ENCODE data around the gene ABLIM1.
A peak's percentile ranks its signal among the peaks of the same experiment; 100 is the strongest.

The ABLIM1 gene

DNA sequence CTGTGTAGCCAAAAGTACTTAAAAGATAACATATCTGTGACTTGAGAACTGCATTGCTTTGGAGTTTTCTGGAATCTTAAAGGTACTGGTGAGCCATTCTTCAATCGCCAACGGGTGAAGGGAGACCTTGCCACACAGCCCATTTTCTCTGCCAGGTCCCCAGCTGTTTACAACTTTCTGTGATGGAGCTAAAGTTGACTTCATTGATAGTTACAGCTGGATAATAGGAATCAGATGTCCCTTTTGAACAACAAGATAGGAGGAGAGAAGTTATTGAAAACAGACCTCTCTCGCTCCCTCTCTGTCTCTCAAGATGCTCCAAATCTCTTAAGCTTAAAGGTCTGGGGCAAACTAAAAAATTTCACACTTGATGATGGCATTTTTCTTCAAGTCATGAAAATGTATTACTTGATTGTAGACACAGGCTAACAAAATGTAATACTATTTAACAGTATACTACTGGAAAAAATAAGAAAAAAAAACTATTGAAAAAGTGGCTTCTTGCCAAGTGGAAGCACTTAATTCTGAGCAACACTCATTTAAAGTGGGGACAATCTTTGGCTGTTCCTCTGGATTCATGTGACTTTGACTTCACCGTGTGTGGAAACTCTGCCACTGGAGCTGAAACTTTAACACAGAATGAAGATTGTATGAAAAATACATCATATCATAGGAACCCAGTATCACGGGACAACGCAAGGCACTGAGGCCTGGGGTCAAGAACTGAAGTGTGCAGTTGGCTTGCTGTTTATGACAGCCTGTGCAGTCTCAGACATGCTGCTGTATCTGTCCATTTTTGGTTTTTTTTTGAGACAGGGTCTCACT, 175.4 kb downstream of the ABLIM1 start:
- DNase-seq: no peak

DNA sequence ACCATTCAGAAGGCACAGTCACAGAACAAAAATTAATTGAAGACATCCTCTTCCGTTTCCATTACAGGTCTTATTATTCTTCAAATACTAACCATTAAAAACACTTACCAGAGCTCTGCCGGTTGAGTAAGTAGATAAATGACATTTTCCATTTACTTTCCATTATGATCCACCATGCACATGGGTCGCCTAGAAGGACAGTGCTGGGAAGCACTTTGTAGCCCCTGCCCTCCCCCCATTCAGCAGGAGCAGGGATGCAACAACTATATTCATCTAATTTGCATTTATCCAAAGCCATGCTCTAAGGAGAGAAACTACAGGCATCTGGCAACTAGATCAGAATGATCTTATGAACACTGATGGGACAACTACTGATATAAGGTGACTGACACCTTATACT, 177.0 kb downstream of the ABLIM1 start:
- DNase-seq: no peak

DNA sequence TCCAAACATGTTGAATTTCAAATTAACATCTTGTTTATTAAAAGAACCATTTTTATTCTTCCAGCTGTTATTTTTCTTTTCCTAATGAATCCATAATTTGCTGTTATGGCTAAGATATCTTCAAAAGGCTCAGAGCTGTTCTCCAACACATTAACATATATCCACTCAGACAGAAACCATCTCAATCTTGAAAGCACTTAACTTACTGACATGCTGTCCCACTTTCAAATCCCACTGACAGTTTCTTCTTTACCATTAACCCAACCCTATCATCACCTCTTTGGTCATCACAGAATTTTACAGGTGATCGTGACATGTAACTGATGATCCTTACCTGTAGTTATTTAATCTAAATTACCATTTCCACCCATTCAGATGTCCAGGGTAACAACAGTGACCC, 178.2 kb downstream of the ABLIM1 start:
- no peak for DNase-seq

DNA sequence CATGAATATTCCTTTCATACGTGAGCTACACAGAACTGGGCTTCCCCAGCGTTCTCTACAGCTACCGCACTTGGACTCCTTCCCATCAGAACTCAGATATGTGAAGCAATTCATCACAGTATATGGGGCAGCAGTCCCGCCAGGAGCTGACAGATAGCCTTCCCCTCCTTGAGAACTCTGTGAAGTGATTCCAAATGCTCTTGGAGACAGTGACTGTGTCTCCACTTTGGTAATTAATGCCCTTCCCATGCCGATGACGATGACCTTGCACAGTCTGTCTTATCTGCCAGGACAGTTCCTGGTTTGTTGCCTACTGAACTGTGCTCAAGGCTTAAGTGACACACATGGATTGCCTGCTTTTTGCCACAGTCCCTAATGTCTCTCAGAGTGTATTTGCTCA, 178.8 kb downstream of the ABLIM1 start:
- no peak for DNase-seq

DNA sequence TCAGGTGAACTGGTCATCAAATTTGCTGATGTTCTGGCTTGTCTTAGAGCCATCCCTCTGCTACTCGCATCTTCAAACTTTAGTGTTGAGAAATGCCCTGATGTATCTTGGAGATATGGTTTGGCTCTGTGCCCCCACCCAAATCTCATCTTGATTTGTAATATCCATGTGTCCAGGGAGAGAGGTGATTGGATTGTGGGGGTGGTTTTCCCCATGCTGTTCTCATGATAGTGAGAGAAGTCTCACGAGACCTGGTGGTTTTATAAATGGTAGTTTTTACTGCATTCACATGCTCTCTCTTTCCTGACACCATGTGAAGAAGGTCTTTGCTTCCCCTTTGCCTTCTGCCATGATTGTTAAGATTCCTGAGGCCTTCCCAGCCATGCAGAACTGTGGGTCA, 179.8 kb downstream of the ABLIM1 start:
- DNase-seq: no peak

DNA sequence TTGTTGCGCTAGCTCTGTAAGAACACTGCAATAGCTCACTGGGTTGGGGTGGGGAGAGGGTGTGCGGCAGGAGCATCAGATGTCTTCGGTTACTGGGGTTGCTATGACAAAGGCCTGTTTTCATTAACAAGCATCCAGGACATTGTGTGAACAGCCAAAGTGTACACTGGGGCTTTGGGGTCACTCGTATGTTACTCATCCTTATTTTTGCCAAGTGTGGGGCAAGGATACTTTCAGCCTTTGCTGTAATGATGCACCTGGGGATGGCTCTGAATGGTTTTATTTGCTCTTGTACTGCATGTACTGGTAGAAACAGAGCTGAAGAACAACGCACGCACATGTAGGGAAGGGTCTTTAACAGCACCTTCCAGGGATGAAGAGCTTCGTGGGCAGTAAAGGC, 180.8 kb downstream of the ABLIM1 start:
- DNase-seq: no peak

DNA sequence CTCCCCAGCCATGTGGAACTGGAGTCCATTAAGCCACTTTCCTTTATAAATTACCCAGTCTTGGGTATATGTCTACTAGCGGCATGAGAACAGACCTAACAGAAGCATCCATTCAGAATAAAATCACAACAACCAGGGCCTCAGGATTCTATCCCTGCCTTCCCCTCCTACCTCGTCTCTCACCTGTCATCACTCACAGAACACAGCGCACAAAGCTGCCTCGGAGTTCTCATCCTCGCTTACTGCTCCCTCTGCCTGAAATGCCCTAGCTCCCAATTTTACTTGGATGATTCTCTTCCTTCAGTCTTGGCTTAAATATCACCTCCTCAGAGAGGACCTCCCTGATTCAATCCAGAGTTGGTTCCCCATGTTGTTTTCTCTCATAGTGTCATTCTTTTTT, 183.1 kb downstream of the ABLIM1 start:
- no peak for DNase-seq

DNA sequence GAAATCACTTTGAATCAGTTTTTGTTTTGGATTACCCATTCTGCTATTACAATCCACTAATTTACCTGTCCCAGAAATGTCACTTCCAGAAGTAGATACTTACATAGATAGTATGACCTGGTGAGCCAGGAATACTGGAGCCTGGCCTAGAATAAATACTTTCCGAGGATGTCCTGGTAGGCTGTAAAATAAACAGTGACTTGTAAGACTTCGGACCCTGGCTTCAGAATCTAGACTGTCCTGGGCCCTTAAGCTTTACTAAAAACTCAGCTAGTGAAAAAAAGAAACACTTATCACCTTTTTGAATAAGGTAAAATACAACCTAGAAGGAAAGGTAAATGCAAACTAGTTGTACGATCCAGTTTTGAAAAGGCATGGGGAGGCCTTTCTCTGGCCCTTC, 184.3 kb downstream of the ABLIM1 start:
- DNase-seq: no peak

DNA sequence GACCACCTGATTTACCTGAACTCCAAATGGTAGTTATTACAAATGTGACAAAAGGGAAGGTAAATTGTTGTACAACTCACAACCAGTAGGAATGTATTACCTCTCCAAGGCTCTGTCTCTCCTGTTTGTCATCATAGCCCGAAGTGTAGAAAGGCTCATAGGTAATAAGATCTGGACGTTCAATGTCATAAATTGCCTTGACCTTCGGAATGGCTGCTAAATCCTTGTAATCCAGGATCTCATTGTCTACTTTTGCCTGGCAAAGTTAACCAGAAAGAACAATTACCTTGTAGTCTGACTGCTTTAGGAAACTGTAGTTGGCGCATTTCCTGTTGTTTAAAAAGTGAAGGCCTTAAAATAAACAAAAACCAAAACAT, 185.2 kb downstream of the ABLIM1 start:
- DNase-seq: no peak

DNA sequence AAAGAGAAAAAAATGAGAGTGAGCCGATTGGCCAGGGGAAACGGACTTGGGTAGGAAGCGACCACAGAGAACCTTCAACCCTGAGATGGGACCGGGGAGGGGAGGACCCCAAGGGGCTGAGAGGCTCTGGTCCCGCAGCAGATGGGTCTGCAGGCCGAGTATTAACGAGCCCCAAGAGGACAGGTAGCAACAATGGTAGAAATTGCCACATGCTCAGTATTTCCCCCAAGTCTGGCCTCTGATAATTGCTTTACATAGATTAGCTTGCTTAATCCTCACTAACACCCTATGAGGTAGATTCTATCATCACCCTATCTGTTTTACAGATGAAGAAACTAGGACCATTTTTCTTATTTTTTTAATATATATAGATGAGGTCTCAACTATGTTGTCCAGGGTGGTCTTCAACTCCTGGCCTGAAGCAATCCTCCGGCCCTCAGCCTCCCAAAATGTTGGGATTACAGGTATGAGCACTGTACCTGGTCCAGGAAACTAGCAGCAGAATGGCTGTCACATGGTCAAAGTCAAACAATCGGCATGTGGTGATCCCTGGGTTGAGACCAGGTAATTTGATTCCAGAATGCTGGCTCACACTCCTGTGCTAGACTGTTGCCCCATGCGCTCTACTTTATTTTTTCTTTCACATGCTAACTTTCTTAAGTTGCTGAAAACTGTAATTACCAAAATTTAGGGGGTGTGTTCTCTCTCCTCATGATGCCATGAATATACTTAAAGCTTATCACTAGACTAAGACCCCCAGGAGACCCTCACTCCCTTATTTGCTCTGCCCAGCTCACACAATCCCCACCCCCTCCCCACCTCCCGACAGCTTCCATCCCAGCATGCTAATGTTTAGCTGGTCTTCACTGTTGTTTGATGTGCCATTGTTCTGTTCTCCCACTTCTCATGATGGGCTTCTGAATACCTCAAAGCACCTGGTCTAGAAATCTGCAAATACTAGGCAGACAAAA, 185.9 kb downstream of the ABLIM1 start:
- DNase-seq: no peak

DNA sequence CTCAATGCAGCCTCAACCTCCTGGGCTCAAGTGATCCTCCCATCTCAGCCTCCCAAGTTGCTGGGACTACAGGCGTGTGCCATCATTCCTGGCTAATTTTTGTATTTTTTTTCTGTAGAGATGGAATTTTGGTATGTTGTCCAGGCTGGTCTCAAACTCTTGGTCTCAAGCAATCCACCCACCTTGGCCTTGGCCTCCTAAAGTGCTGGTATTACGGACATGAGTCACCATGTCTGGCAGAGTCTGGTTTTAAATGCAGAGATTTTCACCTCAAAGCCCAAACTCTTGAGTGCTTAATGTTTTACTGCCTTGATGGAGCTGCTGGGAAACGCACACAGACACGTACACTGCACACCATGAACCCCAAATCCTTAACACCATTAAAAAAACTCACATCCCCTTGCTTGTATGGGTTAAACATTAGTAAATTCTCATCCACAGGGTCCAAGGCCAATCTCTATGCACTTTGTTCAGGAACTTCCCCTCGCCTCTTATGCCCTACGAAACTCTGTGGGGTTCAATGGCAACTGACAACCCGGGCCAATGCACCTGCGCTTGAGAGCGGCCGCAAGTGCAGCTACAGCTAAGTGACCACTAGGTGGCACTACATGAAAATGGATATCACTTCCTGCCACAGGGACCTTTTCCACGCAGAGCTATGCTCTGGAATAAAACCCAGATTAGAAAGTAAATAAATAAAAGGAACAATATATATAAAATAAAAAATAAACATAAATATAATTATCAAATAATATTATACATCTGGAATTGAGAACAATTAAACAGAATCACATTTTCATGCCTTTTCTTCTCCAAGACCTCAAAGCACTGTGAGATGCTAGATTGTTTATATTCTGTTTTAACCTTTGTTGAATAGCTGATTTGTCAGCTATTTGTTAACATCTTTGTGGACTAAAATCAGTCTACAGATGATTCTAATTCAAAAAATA, 186.8 kb downstream of the ABLIM1 start:
- peak; percentile 67 to 68 for DNase-seq

DNA sequence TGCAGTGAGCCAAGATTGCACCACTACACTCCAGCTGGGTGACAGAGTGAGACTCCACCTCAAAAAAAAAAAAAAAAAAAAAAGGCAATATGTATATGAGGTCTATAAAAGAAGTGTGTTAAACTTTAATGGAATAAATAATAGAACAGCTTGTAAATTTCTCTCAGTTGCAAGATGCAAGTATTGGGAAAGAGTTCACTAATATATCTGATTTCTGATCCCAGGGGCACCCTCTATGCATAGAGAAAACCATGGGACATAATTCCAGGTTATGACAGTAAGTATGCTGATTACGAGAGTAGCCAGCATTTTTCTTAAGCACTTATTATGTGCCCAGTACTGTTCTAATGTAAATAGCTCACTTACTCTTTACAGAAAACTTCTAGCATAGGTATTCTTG, 187.7 kb downstream of the ABLIM1 start:
- no peak for DNase-seq

DNA sequence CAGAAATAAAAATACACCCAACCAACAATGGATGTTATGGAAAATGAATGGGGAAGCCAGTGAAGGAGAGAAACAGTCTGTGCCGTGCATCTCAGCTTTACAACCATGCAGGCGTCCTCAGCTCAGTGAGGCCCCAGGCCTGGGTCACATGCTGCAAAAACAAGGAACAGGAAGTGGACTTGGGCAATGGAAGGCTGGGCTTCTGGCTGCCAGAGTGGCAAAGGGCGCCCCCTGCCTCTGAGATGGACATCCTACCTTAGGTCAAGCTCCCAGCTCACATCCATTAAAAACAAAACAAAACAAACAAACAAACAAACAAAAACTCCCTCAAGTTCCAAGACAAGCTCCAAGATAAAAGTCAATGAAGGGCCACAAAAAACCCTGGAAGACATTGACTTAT, 199.1 kb downstream of the ABLIM1 start:
- peak in 1 of 2 experiments; percentile 16 for DNase-seq

DNA sequence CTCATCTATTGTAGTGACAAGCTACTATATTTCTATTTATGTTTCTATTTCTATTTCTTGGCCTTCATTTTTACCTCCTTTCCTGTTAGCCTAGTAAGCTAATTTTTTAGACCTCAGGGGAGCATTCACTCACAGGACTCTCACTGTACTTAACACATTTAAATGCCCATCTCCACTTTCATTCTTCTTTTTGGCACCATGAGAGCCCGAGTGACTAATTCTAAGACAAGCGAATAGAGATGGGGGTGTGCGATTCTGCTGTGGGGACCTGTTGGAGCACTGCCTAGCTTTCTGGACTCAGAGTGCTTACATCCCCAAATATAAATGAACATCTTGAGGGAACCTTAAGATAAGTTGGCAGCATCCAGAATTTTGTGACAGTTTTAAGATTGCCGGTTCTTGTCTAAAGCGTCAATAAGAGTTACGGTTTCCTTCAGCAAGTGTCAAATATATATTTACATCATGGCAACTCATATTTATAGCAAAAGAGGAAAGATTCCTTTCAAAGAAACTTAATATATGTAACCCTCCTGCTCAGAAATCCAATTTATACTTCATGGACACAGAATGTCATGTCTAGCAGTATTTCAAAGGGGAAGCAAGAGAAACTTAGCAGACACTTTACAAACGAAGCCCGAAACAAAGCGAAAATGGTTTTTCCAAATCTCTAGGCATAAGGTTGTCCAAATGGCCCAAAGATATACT, 199.7 kb downstream of the ABLIM1 start:
- DNase-seq: no peak

DNA sequence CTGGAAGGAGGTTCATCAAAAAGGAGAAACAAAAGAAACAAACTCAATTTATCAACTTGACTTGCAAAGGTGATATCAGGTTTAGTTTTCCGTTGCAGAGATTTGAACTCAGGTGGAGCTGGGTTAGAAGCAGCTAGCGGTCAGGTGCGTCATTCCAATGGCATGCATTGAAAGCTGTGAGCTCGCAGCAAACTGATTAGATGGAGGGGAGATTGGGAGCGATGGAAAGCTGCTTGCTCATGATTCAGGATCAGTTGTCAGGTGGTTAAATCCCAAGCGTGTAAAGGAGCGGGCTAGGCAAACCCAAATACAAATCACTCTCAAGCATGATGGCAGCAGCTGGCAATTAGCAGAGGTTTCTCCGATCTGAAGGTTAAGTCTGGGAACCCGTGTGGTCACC, 204.5 kb downstream of the ABLIM1 start:
- no peak for DNase-seq

DNA sequence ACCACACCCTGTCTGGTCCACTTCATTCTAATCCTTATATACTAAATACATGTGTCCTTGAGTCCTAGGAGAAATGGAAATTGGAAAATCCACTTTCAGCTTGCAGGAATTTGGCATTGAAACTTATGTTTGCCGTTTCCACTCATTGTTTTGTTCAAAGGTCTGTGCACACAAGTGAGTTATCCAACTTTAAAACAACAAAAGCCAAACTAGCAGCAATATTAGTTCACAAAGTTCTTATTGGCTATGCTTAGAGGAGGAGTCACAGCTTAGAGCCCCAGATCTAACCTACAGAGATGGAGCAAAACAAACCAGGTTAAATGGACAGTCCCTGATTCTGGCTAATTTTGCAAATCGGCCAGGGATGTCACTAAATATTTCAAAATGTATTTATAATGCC, 209.2 kb downstream of the ABLIM1 start:
- no peak for DNase-seq

DNA sequence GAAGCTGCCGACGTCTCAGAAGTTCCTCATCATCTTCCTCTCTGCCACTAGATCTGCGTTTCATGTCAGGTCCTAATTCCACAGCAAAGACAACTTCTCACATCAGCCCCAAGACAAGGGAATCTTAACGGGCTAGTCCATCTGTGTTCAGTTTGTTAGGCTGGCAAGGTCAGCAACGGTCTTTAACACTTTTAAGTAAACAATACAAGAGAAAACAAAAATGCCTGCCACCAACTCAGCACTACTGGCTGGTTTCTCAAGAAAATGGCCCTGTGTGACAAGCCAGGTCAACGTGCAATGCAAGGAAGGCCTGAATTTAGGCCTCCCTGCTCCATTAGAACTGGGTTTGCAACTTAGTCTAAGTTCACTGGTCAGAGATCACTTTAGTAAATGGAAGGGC, 212.7 kb downstream of the ABLIM1 start:
- no peak for DNase-seq

DNA sequence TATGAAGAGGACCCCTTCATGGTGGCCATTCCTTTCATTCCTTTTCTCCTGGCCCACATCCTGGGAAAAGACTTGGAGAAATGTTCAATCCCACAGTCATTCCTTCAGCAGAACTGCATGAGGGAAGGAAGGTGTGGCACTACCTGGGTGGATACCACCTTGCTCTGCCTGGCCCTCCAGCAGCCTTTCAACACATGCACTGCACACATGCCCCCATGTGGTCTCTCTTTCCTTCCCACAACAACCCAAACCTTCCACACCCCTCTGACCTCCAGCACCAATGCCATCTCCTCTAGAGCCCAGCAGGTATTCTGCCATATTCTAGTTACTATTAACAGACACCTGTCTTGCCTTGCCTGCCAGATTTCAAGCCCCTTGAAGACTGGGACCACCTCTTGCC, 213.3 kb downstream of the ABLIM1 start:
- no peak for DNase-seq

DNA sequence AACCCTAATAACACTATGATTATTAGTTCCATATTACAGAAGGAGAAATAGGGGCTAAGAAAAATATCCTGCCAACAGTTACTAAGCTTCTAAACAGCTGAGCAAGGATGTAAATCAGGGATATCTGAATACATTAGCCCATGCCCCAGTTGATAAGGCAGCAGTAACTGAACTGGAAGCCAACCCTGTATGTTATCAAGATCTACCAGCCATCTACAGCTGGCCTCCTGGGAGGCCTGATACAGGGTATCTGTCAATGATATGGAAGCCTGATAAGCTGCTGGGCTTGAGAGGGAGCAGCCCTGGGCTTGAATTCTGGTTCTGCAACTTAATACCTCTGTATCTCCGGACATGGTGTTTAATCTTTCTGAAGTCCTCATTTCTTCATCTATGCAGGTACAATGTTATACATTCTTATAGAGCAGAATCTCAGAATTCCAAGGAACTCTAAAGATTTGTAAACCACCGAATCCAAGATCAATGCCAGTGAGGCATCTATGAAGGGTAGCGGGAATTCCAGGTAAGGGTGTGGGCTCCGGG, 215.9 kb downstream of the ABLIM1 start:
- DNase-seq: no peak

DNA sequence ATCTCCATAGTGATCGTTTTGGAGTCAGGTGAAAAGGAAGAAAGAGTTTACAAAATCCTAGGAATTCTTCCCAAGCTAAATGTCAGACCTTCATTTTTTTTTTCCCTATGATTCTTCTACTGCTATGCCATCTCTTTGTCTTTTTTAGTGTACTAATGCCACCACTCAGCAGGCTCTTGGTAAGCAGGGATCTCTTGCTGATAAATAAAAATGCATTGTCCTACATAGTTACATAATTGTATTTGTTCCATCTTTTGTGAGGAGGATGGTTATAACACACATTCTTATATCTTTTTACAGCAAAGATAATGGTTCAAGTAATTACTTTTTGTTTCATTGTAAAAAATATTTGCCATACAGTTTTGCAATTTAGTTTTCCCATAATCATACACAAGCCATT, 217.0 kb downstream of the ABLIM1 start:
- DNase-seq: no peak

DNA sequence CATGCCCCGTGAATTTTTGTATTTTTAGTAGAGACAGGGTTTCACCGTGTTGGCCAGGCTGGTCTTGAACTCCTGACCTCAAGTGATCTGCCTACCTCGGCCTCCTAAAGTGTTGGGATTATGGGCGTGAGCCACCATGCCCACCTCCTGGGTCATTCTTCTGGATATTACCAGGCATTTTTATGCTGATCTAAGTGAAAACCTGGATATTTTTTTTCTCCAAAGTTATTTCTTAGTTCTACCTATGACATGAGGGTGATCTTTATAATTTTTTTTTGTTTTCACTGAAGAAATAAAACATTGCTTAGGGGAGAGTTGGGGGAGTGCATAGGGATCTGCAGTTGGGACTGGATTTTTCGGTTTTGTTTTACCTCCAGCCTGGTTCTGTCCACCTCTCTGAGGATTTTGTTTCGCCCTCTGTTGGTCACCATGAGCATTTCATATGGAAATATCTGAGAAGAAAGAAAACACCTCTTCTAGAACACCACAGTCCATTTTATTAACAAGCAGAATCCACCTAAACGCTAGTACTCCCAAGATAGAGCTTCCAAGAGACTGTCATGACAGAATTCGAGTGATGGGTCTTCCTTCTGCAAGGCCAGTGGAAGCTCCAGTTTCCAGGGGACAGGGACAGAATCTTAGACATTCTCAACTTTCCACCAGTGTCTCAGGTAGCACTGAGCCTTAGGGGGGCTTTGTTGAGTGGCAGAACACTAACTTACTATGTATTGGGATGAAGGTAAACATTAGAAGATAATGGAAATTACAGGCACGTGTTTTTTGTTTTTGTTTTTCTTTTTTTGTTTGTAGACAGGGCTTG, 220.4 kb downstream of the ABLIM1 start:
- DNase-seq: no peak
